GM18511 (cell line): Measurements from ENCODE around the gene SH3D19.

ENCODE experiments used
- ATAC-seq: cut with Tn5 transposase; IDR thresholded peaks from one replicate; pipeline ENCODE4 v1.9.1; 2021; ENCODE audit warnings: mild to moderate bottlenecking, moderate library complexity; ENCODE audit not compliant: unreplicated experiment

The SH3D19 gene, protein sequence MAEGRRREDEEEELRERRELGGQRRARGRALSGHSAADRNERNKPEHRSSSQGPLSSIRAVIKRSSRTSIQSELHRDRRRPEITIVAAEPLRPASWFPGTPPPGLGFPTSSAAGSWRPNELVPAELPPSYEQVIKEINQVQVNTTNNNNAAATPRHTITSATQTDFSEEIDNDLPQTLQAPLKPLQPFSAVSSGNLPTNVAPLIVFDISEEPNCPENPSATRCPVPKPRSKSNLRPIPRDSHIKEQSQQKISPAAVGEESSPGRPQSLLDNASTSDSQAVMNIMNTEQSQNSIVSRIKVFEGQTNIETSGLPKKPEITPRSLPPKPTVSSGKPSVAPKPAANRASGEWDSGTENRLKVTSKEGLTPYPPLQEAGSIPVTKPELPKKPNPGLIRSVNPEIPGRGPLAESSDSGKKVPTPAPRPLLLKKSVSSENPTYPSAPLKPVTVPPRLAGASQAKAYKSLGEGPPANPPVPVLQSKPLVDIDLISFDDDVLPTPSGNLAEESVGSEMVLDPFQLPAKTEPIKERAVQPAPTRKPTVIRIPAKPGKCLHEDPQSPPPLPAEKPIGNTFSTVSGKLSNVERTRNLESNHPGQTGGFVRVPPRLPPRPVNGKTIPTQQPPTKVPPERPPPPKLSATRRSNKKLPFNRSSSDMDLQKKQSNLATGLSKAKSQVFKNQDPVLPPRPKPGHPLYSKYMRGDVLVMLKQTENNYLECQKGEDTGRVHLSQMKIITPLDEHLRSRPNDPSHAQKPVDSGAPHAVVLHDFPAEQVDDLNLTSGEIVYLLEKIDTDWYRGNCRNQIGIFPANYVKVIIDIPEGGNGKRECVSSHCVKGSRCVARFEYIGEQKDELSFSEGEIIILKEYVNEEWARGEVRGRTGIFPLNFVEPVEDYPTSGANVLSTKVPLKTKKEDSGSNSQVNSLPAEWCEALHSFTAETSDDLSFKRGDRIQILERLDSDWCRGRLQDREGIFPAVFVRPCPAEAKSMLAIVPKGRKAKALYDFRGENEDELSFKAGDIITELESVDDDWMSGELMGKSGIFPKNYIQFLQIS

DNA sequence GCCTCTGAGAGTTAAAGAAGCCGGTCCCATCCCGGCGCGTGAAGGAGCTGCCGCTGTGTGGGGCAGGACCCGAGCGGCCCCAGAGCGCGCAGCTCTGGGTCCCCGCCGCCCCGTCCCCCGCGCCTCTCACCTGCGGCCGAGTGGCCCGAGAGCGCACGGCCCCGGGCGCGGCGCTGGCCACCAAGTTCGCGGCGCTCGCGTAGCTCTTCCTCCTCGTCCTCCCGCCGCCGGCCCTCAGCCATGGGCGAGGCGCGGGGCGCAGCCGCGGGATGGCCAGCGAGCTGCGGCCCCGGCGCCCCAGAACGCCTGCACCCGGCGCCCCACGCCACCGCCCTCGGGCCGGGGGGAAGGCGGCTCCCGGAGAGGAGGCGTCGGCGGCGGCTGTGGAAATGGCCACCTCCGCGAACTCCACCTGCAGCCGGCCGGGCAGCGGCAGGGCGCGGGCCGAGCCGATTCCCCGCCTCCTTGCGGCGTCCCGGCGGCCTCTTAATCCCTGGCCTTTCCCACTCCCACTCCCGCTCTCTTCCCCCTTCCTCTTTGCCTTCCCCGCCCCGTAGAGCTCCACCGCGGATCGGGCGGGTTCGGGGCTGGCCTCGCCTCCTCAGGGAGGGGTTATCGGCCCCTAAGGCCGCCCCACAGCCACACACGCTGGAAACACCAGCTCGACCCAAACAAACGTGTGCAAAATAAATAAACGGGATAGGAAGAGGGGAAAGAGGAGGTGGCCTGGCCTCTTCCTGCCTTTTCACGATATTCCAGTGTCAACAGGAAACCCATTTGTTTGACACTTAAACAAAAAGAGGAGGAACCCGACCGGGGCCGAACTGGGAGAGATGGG lies at the start of gene SH3D19:
Gene SH3D19 (minus strand): TSS at position 495 of the 838 bp plus-strand sequence. CDS start 253 bp downstream, at position 242.
- no peak for ATAC-seq

DNA sequence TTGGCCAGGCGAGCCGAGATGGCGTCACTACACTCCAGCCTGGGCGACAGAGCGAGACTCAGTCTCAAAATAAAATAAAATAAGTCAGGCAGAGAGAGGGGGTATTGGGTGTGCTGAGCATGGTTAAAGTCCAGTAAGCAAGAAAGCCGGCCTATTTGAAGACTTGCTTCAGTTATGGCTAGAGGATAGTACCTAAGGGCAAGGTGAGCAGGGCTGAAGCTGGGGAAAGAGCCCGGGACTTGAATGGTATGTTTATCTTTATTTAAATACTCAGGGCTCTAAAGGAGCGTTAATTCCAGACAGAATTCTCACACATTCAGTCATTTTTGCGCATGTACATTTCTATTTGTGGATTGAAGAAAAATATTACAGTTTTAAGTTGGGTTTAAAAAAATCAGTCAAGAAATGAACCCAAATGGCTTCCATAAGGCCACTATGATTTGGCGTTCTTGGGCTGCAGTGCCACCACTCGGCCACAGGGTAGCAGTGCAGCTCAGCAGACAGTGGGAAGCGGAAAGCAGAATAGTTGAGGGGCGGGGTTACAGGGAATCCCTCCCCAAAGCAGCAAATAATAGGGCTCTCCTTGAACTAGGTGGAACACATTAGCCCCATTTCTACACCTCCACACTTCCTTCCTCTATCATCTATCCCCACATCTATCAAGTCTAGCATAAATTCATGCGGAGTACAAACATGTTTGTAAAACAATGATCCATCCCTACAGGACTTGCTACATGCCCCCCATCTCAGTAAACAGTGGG lies 37.2 kb upstream of the SH3D19 start:
- peak; percentile 99 for ATAC-seq

DNA sequence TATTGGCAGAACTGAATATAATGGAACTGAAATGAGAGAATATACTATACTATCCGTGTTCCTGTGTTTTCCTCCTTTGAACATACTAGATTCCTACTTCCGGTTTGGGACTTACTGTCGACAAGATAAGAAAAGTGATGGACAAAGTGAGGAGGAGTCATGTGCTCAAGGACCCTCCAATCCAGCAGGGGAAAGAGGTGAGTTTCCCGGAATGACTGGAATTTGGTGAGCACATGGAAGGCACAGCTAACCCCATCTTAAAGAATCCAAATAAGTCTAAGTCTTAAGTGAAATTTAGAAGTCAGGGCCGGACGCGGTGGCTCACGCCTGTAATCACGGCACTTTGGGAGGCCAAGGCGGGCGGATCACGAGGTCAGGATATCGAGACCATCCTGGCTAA lies 36.6 kb upstream of the SH3D19 start:
- ATAC-seq: no peak

DNA sequence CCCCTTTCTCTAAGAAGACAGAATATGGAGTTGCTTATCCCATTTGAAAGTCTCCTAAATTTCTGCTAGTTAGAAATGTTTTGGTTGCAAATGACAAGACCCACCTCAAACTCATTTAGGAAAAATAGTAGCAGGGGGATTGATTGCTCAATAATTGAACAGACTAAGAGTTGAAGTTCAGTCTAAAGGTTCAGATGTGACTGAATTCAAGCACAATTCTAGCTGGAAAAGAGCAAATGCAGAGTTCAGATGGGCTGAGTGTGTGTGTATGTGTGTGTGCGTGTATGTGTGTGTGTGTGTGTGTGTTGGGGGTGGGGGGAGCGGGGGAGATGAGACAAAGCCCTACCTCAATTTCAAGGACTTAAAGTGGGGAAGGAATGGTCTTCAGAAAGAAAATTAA lies 35.7 kb upstream of the SH3D19 start:
- no peak for ATAC-seq

DNA sequence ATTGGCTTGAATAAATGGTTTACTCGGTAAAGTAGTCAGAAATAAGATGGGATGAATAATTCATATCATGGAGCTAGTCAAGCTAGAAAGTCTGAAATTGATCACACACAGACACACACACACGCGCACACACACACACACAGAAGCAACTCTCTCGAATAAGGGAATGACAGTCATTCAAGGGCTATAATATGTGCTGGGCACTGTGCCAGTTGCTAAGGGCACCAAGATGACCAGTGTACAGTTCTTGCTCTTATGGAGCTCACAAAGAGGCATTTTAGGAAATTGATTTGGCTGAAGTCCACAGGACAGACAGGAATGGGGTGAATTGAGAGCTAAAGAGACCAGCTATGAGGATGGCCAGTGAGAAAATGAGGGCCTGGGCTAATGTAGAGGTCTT lies 34.2 kb upstream of the SH3D19 start:
- no peak for ATAC-seq

DNA sequence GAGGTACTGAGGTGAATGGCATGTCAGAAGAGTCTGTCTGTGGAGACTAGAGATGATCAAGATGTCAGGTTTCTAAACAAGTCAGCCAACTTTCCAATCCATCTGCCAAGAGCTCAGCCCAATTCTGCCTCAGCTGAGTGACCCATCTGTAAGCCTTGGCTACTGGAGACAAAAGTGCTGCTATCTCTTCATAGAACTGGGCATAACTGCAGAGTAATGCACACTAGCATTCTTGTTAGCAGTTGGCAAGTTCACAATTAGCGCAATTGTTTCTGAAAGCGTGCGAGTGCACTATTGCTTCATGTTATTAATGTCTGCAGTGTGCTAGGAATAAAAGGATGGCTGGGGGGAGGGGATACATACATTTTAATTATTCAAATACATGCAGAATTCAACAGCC lies 32.9 kb upstream of the SH3D19 start:
- no peak for ATAC-seq

DNA sequence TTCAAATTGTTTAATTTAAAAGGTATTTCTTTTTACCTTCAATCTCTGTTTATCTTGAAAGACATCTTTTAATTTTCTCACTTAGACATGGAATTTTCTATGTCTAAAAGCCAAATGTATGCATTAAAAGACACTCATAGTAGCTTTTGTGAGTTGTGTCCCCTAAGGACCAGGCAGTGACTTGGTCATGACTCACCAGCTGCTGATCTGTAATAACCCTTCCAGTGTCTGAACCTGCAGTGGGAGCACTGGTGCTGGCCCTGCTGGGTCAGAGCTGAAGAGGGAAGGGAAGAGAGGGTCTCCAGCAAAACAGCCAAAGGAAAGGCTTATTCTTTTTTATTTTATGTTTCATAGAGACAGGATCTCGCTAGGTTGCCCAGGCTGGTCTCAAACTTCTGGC lies 31.1 kb upstream of the SH3D19 start:
- no peak for ATAC-seq

DNA sequence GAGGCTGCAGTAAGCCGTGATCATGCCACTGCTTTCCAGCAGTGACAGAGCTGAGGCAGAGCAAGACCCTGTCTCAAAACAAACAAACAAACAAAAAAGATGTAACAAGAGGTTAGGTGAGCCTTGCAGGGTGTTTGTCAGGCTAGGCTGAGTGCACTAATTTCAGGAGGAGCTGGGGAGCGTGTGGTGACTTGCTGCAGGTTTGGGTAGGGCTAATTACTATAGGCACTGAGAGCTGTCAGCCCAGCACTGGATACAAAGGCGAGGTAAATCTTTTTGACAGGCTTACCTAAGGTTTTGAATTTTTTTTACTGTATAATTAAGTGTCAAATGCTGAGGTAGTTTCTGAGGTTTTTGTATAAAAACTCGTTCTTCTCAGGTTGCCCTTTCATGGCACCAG lies 29.8 kb upstream of the SH3D19 start:
- ATAC-seq: no peak

DNA sequence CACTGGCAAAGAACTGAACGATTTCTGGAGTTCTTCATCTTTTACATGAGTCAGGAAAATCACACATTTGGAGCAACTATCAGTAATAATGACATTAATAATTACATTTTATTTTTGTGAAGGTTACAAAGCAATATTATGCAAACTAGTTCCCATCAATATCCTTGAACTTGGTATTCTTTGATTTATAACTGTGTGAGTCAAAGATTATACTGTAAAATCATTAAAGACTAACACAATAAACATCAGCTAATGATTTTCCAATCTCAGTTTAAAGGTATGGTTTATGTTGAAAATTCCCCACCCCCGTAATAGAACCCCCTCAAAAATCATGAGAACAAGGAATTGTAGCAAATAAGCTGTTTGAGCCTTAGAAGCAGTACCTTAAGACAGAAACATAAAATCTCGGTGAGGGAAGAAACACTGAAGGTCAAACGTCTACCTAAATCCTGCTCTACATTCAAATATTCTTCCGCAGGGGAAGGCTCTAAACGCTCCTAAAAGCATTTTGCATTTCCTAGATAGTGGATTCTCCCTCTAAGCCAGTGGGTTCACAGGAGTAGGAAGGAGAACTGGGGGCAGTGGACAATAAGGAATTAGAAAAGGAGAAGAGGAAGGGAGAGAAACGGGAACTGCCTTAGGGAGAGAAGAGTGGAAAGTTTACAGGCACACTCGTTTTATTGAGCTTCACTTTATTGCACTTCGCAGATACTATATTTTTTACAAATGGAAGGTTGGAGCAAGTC lies 22.3 kb upstream of the SH3D19 start:
- no peak for ATAC-seq

DNA sequence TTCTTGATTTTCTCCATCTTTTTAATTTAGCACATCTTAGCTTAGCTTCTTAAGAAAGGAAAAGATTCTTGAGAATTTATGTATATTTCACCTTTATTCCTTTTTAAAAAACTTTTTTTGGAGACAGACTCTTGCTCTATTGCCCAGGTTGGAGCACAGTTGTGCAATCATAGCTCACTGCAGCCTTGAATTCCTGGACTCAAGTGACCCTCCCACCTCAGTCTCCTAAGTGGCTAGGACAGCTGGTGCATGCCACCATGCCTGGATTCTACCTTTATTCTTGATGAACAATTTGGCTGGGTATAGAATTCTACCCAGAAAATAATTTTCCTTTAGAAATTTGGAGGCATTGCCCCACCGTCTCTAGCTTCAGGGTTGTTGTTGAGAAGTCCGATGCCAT lies 19.5 kb upstream of the SH3D19 start:
- ATAC-seq: no peak

DNA sequence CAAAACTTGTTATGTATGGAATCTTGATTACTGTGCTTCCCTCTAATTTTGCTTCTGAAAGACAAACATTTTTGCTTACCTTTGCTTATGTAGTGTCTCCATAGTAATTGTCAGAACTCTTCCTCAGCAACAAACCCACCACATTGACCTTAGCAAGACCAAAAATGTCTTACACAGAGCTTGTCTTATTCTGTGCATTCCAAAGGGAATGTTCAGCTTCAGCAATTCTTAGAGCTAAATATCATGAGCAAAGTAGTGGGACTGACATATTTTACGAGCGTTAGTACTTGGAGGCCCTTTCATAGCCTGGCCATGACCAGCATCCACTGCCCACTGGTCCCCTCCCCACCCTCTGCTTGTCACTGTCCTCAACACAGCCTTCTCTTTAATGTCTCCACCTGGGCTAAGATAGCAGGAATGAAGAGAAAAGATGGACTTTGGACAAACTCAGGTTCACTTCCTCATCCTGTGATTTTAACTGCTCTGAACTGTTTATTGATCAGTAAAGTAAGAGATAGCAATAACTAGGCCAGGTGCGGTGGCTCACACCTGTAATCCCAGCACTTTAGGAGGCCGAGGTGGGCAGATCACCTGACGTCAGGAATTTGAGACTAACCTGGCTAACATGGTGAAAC lies 15.5 kb upstream of the SH3D19 start:
- ATAC-seq: no peak

DNA sequence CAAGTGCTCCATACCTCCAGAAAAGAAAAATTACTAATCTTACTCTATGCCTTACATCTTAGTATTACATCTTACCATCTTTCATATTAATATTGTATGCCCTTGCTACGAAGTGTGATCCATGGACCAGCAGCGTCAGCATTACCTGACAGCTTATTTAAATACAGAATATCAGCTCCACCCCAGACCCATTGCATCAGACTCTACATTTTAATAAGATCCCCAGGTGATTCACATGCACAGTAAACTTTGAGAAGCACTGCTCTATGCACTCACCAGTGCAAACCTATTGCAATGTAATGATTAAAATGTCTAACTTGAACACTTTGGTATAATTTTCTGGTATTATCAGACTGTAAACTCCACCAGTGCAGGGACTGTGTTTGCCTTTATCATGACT lies 14.1 kb upstream of the SH3D19 start:
- no peak for ATAC-seq

DNA sequence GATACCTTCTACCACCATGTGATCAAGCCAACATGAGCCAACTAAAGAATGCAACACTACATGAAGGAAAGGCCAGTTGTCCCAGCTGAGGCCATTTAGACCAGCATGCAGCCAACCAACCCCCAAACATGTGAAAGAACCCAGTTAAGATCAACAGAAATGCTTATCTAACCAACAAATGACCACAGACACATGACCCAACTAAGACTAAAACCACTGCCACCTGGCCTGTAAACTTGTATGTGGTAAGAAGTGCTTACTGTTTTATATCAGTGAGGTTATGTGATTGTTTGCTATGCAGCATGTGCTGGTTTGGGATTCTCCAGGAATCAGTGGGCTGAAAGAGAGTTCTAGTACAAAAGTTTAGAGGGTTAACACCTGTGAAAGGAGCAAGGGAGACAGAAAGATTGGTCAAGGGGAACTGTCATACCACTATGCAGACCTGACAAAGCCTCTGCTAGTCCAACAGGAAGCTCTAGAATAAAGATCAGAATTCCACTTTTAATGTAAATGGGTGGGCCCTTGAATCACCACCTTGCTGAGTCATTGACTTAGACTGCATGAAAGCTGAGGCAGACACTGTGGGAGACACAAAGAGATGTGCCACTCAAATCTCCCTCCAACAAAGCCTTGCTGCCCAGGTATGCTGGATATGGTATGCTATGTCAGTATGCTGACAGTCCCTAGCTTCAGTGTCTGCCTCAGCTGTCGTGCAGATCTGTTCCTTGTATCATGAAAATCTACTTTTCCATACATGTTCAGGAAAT lies 6.1 kb upstream of the SH3D19 start:
- ATAC-seq: no peak

DNA sequence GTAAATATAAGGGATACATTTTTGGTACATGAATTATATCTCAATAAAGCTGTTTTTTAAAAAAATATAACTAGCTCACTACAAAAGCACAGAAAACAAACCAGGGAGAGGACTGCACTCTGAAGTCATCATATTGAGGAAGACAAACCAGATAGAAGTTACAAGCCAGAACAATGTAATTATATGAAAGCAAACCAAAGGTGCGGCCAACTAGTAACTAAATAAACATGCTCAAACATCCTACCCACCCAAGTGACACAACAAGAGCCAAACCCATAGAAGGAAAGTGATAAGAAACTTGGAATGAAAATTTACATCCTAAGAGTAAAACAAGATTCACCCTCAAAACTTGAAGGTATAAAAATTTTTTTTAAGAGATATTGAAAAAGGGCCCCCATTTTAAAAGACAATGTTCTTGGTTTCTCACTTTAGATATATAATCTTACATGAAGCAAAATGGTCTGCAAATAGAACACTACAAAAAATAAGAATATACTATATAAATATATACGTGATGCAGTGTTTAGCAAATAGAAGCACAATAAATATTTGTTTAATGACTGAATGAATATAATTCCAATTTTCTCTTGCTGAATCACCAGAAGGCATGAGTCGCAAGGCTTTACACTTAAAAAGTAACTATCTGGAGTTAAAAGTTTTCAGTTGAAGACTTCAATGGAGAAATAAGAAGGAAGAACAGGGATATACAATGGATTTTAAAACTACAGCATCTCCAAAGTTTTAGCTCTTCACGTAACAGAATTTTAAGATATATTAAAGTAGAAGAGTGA lies 4.0 kb upstream of the SH3D19 start:
- no peak for ATAC-seq

DNA sequence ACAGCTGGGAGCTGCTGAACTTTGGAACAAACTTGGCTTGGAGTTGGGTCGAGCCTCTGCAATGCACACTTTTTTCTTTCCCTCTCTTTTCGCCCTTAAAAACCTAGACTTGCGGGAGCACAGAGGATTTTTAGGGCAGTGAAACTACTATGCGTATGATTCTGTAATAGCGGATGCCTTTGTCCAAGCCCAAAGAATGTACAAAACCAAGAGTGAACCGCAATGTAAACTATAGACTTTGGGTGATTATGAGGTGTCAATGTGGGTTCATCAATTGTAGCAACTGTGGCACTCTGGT lies 493 bp upstream of the SH3D19 start:
- no peak for ATAC-seq

DNA sequence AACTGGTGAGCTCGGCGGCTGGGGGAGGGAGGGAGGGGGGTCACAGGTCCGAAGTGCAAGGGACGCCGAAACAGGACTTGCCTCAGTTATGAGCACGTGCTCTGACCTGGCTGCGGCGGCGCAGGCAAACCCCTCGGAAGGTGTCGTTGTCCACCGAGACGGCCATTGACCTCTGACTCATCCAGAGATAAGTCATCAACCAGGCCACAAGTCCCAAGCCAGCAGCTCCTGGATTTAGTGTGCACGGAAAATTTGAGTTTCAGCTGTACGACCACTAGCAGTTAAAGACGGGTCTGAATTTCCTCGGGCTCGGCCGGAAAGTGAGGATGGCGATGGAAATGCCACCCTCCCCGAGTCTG lies 674 bp downstream of the SH3D19 start:
- ATAC-seq: no peak

DNA sequence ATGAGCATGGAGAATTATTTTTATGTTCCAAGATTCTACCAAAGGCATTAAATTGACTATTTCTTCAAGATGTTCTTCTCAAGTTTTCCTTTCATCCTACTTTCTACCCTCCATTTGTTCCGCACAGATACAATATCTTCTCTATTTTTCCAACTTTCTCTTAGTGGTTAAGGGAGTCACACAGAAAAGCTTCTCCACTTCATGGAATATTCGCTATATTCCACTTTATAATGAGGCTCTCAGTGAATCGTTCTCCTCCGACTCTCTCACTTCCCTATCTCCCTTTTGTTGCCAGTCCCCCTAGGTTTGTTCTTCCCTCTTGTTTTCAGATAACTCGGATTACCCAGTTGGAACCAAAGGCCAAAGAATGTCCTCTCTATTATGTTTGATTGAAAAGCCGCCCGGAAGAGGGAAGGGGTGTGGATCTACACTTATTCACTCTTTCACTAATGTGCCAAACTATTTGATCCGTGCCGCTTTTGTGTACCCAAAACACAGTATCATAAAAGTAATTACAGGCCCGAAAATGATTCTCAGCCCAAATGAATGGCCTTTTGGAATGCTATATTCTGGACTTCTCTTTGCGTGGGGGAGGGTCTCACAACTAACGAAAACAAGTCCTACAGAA lies 1.2 kb downstream of the SH3D19 start:
- no peak for ATAC-seq
